CD8-positive, alpha-beta memory T cell (primary cell): Measurements from ENCODE around the gene AGPAT2. TPM values are rescaled to one million over a fixed set of nuclear protein-coding genes. Genes with fewer than 3 reads are reported as not detected.

ENCODE experiments used
- CTCF ChIA-PET: fragments of 350-600 bp; sonication (Branson Sonifier 250); formaldehyde crosslinking; loops from one replicate; lab custom pipeline; 2021; ENCODE audit warnings: antibody characterized with exemption; lab: Charles Lee
- POLR2A ChIA-PET: fragments of 350-600 bp; sonication (Branson Sonifier 250); formaldehyde crosslinking; loops from one replicate; lab custom pipeline; 2021; ENCODE audit warnings: antibody characterized with exemption; lab: Charles Lee
- DNase-seq, 5 donors: peaks; one replicate each; pipeline versions ENCODE4 v3.0.0 to v3.0.0-alpha.2; 2020 to 2022; ENCODE audit warnings: mixed read lengths in 1 of 5
- H3K27ac ChIP-seq: one replicate; pipeline ENCODE4 v1.7.0; 2013; ENCODE audit warnings: low read depth, mild to moderate bottlenecking, low read length, moderate library complexity
- H3K27me3 ChIP-seq: 2 replicates; pipeline ENCODE4 v1.7.0; 2013; ENCODE audit warnings: low read length, mild to moderate bottlenecking; ENCODE audit not compliant: insufficient read depth, poor library complexity, severe bottlenecking
- H3K36me3 ChIP-seq: 2 replicates; pipeline ENCODE4 v1.7.0; 2013; ENCODE audit warnings: mild to moderate bottlenecking, low read length, moderate library complexity; ENCODE audit not compliant: insufficient read depth
- H3K4me1 ChIP-seq: 2 replicates; pipeline ENCODE4 v1.7.0; 2013; ENCODE audit warnings: mild to moderate bottlenecking, low read length, moderate library complexity; ENCODE audit not compliant: insufficient read depth
- H3K4me3 ChIP-seq: 2 replicates; pipeline ENCODE4 v1.7.0; 2013; ENCODE audit warnings: mild to moderate bottlenecking, low read length
- H3K9me3 ChIP-seq: 2 replicates; pipeline ENCODE4 v1.7.0; 2013; ENCODE audit warnings: mild to moderate bottlenecking, low read length
- H3K27ac Mint-ChIP-seq, 8 donors: one replicate each; pipeline ENCODE4 v1.8.0; 2020 to 2021; ENCODE audit warnings: mixed read lengths in 8 of 8, mild to moderate bottlenecking in 6 of 8, inconsistent platforms in 3 of 8, moderate library complexity in 3 of 8
- H3K27me3 Mint-ChIP-seq, 2 donors: one replicate each; pipeline ENCODE4 v1.8.0; 2020 to 2021; ENCODE audit warnings: mixed read lengths in 2 of 2, mild to moderate bottlenecking in 1 of 2, moderate library complexity in 1 of 2
- H3K36me3 Mint-ChIP-seq, 3 donors: one replicate each; pipeline ENCODE4 v1.8.0; 2020 to 2021; ENCODE audit warnings: mixed read lengths in 3 of 3, inconsistent platforms in 1 of 3, mild to moderate bottlenecking in 1 of 3
- H3K4me1 Mint-ChIP-seq, 3 donors: one replicate each; pipeline ENCODE4 v1.8.0; 2020 to 2021; ENCODE audit warnings: mixed read lengths in 3 of 3, inconsistent platforms in 1 of 3, mild to moderate bottlenecking in 1 of 3
- H3K4me3 Mint-ChIP-seq, 7 donors: one replicate each; pipeline ENCODE4 v1.8.0; 2020 to 2021; ENCODE audit warnings: mixed read lengths in 7 of 7, mild to moderate bottlenecking in 6 of 7, moderate library complexity in 4 of 7, inconsistent platforms in 2 of 7
- H3K9me3 Mint-ChIP-seq, 5 donors: one replicate each; pipeline ENCODE4 v1.8.0; 2020 to 2022; ENCODE audit warnings: mixed read lengths in 5 of 5, mild to moderate bottlenecking in 3 of 5, moderate library complexity in 2 of 5, inconsistent platforms in 1 of 5
- polyA plus RNA-seq: library from polyadenylated mRNA; unstranded; fragments of 300-500 nt; fragmentation: Illumina TruSeq; gene quantifications from one replicate; pipeline ENCODE4 v1.2.3, GENCODE V29; 2021
- total RNA-seq, 2 experiments: library from RNA; stranded (reverse); gene quantifications; one replicate each; pipeline ENCODE4 v1.2.3, GENCODE V29; 2021

The AGPAT2 gene
- total and polyA plus RNA-seq, 3 experiments from 2014 or later, result 17.4 to 32.5 (median 18.4) TPM

DNA sequence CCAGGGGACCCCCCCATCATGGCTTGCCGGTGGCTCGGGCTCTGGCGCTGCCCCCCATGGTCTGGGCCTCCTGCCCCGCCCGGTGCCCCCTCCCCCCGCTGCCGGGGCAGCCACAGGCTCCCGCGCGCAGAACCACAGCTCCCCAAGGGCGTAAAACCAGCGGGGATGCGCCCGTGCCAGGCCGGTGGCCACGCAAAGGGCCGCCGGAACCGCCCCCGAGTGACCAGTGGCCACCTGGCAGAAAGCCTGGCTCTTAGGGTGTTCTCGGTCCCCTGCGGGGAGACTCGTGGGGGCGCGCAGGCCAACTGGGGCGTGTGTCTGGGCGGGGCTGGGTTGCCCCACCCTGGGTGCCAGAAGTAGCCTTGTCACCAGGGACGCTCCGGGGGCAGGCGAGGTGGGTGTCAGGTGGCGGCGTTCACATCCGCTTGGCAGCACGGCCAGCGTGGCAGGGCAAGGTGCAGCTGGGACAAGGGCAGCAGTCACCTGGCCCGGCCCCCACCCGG, 515 bp upstream of the AGPAT2 start:
- no peak overlapping the region for H3K27ac ChIP-seq
- H3K4me3 ChIP-seq, result no peak overlapping the region
- no peak for DNase-seq
- H3K27me3 Mint-ChIP-seq, result peaks cover 0 to under 1% of the 10 kb centered on the region in 2 donors
- H3K27ac Mint-ChIP-seq, result peak overlapping the region in 1 of 8 donors; percentile 42
- peak overlapping the region; percentile 60 to 83 (median 65) for H3K4me3 Mint-ChIP-seq
- H3K9me3 Mint-ChIP-seq, result no peaks in the 10 kb centered on the region
- H3K36me3 ChIP-seq, result no peaks in the 10 kb centered on the region
- ChIA-PET CTCF (no interaction called here), POLR2A (interaction anchor here (1.0 to 1.1 kb wide), 2 partner anchors 39 to 42 kb away, joined by 3 read pairs; no protein-coding TSS in a partner anchor)
- no peaks in the 10 kb centered on the region for H3K9me3 ChIP-seq
- H3K4me1 Mint-ChIP-seq, result peaks cover 0 to 8% (median 2%) of the 10 kb centered on the region in 3 donors
- peaks cover 11% of the 10 kb centered on the region for H3K4me1 ChIP-seq
- no peaks in the 10 kb centered on the region for H3K27me3 ChIP-seq
- no peaks in the 10 kb centered on the region for H3K36me3 Mint-ChIP-seq

DNA sequence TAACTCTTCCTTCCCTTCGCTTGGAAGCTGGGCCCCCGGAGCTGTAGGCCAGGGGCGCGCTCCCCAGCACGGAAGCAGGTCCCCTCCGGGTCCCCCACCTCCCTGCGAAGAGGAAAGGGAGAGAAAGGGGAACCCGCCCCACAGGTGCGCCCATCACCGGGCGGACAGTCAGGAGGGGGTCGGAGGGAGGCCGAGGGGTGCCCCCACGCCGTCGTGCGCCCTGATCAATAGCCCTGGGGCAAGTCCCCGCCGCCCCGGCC, 793 bp downstream of the AGPAT2 start:
- Mint-ChIP-seq H3K4me1 (peaks cover 0 to 8% (median 2%) of the 10 kb centered on the region in 3 donors), H3K27ac (peak overlapping the region in 1 of 8 donors; percentile 78), H3K27me3 (no peaks in the 10 kb centered on the region), H3K36me3 (no peaks in the 10 kb centered on the region), H3K9me3 (no peaks in the 10 kb centered on the region), H3K4me3 (peak overlapping the region; percentile 62 to 92 (median 81))
- DNase-seq, result no peak
- Histone ChIP-seq H3K4me1 (peaks cover 11% of the 10 kb centered on the region), H3K27me3 (no peaks in the 10 kb centered on the region), H3K27ac (peak overlapping the region; percentile 65), H3K9me3 (no peaks in the 10 kb centered on the region), H3K4me3 (peak overlapping the region; percentile 37), H3K36me3 (no peaks in the 10 kb centered on the region)
- ChIA-PET CTCF (interaction anchor here (1.0 kb wide), 1 partner anchor 15 kb away, joined by 4 read pairs; no protein-coding TSS in a partner anchor), POLR2A (interaction anchor here (1.1 kb wide), 1 partner anchor 43 kb away, joined by 3 read pairs; no protein-coding TSS in a partner anchor)

DNA sequence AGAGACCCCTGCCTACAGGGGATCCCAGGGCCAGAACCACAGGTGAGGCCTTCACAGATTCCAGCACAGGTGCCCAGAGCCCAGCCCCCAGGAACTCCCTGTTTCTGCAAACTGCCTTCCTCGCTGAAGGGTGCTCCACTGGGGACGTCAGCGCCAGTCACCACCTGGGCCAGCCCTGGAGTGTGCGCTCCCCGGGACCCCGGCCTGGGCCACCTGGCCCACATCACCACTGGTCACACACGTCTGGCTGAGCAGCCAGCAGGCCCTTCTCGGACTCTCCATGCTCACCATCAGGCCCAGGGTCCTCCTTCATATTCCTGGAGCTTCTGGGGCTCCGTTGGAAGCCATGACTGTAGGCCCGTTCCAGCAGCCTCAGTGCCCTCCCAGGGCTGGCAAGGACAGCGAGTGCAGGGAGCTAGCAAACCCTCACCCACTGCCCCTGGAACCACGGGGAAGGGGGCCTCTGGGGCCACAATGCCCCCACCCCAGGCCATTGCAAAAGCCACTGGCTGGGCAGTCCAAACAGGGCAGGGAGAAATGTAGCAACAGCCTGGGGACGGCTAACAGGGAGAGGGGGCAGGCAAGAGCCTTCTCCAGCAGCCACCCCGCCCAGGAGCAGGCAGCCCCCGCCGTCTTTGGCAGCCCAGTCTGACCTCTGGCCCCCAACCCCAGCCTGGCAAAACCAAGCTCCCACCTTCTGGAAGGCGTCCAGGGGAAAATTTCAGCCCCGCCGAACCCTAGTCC, 1.3 kb downstream of the AGPAT2 start:
- Histone ChIP-seq H3K36me3 (no peaks in the 10 kb centered on the region), H3K4me1 (peaks cover 11% of the 10 kb centered on the region), H3K9me3 (no peaks in the 10 kb centered on the region), H3K4me3 (peak overlapping the region; percentile 37), H3K27me3 (no peaks in the 10 kb centered on the region), H3K27ac (peak overlapping the region; percentile 65)
- CTCF ChIA-PET, result interaction anchor here (1.0 kb wide), 1 partner anchor 14 kb away, joined by 4 read pairs; no protein-coding TSS in a partner anchor
- Mint-ChIP-seq H3K27me3 (no peaks in the 10 kb centered on the region), H3K36me3 (no peaks in the 10 kb centered on the region), H3K27ac (peak overlapping the region in 2 of 8 donors; percentile 12 to 78), H3K4me3 (peak overlapping the region; percentile 62 to 92 (median 81)), H3K4me1 (peaks cover 0 to 8% (median 2%) of the 10 kb centered on the region in 3 donors), H3K9me3 (no peaks in the 10 kb centered on the region)
- DNase-seq, result no peak
- POLR2A ChIA-PET, result no interaction called here

DNA sequence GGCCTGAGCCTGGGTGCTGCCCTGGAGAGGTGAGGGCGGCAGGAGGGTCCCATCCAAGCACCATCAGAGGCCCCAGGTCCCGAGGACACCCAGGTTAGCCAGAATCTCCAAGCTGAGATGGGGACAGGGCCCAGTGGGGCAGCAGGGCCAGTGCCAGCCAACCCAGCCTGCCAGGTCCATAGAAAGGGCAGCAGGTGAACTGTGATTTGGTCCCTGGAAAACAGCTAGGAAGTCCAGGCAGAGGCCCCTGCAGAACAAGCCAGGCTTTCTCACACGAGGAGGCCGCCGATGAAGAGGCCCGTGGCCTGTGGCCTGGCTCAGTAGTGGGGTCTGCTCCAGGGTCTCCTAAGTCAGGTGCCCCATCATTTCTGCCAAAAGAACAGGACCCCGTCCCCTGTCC, 2.0 kb downstream of the AGPAT2 start:
- Mint-ChIP-seq H3K4me3 (peak overlapping the region in 3 of 7 donors; percentile 26 to 62 (median 44)), H3K27me3 (no peaks in the 10 kb centered on the region), H3K27ac (no peak overlapping the region), H3K9me3 (no peaks in the 10 kb centered on the region), H3K4me1 (peaks cover 0 to 8% (median 2%) of the 10 kb centered on the region in 3 donors), H3K36me3 (no peaks in the 10 kb centered on the region)
- no peak for DNase-seq
- H3K9me3 ChIP-seq, result no peaks in the 10 kb centered on the region
- no peak overlapping the region for H3K4me3 ChIP-seq
- ChIA-PET POLR2A (no interaction called here), CTCF (no interaction called here)
- H3K27ac ChIP-seq, result no peak overlapping the region
- H3K4me1 ChIP-seq, result peaks cover 11% of the 10 kb centered on the region
- H3K36me3 ChIP-seq, result no peaks in the 10 kb centered on the region
- H3K27me3 ChIP-seq, result no peaks in the 10 kb centered on the region

DNA sequence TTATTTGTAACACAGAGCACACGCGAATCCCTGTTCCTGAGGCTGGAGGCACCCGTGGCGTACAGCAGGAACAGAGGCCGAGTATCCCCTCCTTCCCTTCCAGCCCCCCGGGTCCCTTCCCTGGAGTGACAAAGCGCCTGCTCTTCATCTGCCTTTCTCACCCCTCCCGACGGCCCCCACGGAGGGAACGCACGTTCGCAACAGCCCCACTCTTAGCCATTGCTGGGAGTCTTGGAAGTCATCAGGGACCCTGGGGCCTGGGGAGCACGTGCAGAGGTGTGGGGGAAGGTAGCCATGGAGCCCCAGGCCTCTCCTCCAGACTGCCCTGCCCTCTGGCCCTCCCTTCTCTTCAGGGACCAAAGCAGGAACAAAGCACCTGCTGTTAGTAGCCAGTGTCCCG, 2.5 kb downstream of the AGPAT2 start:
- Mint-ChIP-seq H3K9me3 (no peaks in the 10 kb centered on the region), H3K4me3 (no peak overlapping the region), H3K27me3 (no peaks in the 10 kb centered on the region), H3K27ac (no peak overlapping the region), H3K4me1 (peaks cover 0 to 8% (median 2%) of the 10 kb centered on the region in 3 donors), H3K36me3 (no peaks in the 10 kb centered on the region)
- no peaks in the 10 kb centered on the region for H3K27me3 ChIP-seq
- no peaks in the 10 kb centered on the region for H3K36me3 ChIP-seq
- DNase-seq, result no peak
- no peak overlapping the region for H3K4me3 ChIP-seq
- H3K27ac ChIP-seq, result no peak overlapping the region
- ChIA-PET POLR2A (no interaction called here), CTCF (no interaction called here)
- H3K9me3 ChIP-seq, result no peaks in the 10 kb centered on the region
- H3K4me1 ChIP-seq, result peaks cover 11% of the 10 kb centered on the region

DNA sequence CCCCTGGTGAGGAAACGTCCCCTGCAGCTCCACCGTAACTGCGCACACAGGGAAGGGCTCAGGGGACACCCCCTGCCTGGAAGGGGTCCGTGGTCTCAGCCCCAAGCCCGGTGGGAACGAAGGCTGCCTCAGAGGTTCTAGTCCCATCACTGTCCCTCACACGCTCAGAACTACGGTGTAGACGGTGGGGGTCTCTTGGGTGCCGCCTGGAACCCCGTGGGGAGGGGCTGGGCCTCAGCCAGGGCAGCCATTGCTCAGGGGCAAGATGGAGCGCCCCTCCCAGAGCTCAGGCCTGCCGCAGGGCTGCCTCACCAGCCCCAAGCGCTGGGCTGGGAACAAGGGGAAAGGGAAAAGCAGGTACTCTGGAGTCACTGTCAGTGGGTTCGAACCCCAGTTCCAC, 2.9 kb downstream of the AGPAT2 start:
- no peaks in the 10 kb centered on the region for H3K9me3 Mint-ChIP-seq
- Histone ChIP-seq H3K27ac (no peak overlapping the region), H3K27me3 (no peaks in the 10 kb centered on the region), H3K4me3 (no peak overlapping the region), H3K36me3 (no peaks in the 10 kb centered on the region), H3K9me3 (no peaks in the 10 kb centered on the region), H3K4me1 (peaks cover 11% of the 10 kb centered on the region)
- H3K4me3 Mint-ChIP-seq, result peak overlapping the region in 1 of 7 donors; percentile 65
- ChIA-PET CTCF (no interaction called here), POLR2A (no interaction called here)
- no peak for DNase-seq
- H3K36me3 Mint-ChIP-seq, result no peaks in the 10 kb centered on the region
- no peaks in the 10 kb centered on the region for H3K27me3 Mint-ChIP-seq
- no peak overlapping the region for H3K27ac Mint-ChIP-seq
- H3K4me1 Mint-ChIP-seq, result peaks cover 0 to 8% (median 2%) of the 10 kb centered on the region in 3 donors

DNA sequence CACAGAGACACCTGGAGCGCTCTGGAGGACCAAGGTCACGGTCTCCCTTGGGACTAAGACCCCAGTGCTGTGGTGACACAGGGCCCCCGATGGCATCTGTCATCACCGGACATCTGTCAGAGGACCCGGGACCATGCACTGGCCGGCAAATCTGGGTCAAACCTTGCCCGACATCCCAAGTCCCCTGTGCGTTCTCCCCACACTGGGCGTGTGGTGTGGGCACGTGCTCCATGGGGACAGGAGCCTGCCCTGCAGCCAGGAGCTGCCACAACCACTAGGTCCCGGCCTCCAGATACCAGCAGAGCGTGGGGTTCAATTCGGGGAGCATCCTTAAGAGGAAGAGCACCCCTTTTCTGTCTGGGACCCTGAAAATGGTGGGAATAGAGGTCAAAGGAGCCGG, 3.5 kb downstream of the AGPAT2 start:
- no peaks in the 10 kb centered on the region for H3K9me3 ChIP-seq
- peak overlapping the region in 1 of 7 donors; percentile 15 for H3K4me3 Mint-ChIP-seq
- H3K36me3 ChIP-seq, result no peaks in the 10 kb centered on the region
- no peak for DNase-seq
- H3K4me3 ChIP-seq, result no peak overlapping the region
- H3K4me1 ChIP-seq, result peaks cover 11% of the 10 kb centered on the region
- H3K4me1 Mint-ChIP-seq, result peaks cover 0 to 8% (median 2%) of the 10 kb centered on the region in 3 donors
- CTCF ChIA-PET, result interaction anchor here (1.1 kb wide), 1 partner anchor 12 kb away, joined by 3 read pairs; no protein-coding TSS in a partner anchor
- H3K27me3 ChIP-seq, result no peaks in the 10 kb centered on the region
- no peaks in the 10 kb centered on the region for H3K27me3 Mint-ChIP-seq
- H3K36me3 Mint-ChIP-seq, result no peaks in the 10 kb centered on the region
- H3K27ac ChIP-seq, result no peak overlapping the region
- H3K27ac Mint-ChIP-seq, result no peak overlapping the region
- no peaks in the 10 kb centered on the region for H3K9me3 Mint-ChIP-seq
- POLR2A ChIA-PET, result no interaction called here

DNA sequence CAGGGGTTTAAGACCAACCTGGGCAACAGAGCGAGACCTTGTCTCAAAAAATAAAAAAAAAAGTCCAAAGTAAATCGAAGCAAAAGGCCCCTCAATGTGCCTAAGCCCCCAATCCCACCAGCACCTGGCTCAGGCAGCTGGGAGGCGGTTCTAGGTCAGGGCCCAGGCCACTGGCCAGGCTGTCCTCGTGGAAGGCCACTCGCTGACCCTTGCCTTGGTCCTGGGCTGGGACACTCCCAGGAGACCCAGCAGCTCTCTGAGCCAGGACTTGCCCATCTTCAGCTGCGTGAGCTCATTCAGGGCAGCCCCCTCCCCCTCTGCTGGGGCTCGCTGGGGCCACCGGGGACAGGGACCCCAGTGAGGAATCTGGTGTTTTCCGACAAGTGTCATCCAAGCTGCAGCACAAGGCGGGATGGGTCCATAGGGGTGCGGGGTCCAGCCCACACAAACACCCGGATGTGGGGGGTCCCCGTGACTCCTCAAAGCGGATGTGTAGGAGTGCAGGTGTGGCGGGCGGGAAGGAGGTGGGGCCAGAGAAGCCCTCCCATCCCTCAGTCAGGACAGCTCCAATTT, 4.0 kb downstream of the AGPAT2 start:
- Mint-ChIP-seq H3K36me3 (no peaks in the 10 kb centered on the region), H3K27ac (no peak overlapping the region), H3K9me3 (no peaks in the 10 kb centered on the region), H3K27me3 (no peaks in the 10 kb centered on the region), H3K4me1 (peaks cover 0 to 8% (median 2%) of the 10 kb centered on the region in 3 donors), H3K4me3 (no peak overlapping the region)
- Histone ChIP-seq H3K4me1 (peaks cover 11% of the 10 kb centered on the region), H3K27ac (no peak overlapping the region), H3K9me3 (no peaks in the 10 kb centered on the region), H3K36me3 (no peaks in the 10 kb centered on the region), H3K27me3 (no peaks in the 10 kb centered on the region), H3K4me3 (no peak overlapping the region)
- DNase-seq, result no peak
- ChIA-PET POLR2A (no interaction called here), CTCF (interaction anchor here (1.1 kb wide), 1 partner anchor 11 kb away, joined by 3 read pairs; no protein-coding TSS in a partner anchor)
